ENCODE results near the gene DCAF8.

DNA sequence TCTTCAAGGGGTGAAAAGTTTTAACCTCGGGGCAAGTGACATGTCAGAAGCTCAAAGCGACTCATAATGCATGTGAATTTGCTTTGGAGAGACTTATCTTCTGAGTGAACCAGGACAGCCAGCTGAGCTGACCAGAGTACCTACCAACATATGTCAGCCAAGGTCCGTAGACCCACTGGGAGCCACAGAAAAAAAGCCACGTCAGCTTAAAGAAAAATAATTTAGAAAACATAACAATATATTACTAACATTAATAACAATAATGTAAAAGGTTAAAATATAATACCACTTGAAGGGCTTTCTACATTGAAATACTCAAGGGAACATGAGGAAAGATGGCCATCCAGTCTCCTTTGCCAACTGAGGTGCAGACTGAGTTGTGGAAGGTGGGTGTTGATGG is 15.6 kb upstream of the DCAF8 start:
- TF ChIP-seq, protein P1, sequence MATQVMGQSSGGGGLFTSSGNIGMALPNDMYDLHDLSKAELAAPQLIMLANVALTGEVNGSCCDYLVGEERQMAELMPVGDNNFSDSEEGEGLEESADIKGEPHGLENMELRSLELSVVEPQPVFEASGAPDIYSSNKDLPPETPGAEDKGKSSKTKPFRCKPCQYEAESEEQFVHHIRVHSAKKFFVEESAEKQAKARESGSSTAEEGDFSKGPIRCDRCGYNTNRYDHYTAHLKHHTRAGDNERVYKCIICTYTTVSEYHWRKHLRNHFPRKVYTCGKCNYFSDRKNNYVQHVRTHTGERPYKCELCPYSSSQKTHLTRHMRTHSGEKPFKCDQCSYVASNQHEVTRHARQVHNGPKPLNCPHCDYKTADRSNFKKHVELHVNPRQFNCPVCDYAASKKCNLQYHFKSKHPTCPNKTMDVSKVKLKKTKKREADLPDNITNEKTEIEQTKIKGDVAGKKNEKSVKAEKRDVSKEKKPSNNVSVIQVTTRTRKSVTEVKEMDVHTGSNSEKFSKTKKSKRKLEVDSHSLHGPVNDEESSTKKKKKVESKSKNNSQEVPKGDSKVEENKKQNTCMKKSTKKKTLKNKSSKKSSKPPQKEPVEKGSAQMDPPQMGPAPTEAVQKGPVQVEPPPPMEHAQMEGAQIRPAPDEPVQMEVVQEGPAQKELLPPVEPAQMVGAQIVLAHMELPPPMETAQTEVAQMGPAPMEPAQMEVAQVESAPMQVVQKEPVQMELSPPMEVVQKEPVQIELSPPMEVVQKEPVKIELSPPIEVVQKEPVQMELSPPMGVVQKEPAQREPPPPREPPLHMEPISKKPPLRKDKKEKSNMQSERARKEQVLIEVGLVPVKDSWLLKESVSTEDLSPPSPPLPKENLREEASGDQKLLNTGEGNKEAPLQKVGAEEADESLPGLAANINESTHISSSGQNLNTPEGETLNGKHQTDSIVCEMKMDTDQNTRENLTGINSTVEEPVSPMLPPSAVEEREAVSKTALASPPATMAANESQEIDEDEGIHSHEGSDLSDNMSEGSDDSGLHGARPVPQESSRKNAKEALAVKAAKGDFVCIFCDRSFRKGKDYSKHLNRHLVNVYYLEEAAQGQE (IDR thresholded peaks at IDR 0.05; ENCODE audit: low read depth): no peak
- no peak for TF ChIP-seq EZH2 (IDR thresholded peaks at IDR 0.05)
- no peak for TF ChIP-seq CEBPB (IDR thresholded peaks at IDR 0.05; ENCODE audit: low read depth)
- TF ChIP-seq, protein P2, sequence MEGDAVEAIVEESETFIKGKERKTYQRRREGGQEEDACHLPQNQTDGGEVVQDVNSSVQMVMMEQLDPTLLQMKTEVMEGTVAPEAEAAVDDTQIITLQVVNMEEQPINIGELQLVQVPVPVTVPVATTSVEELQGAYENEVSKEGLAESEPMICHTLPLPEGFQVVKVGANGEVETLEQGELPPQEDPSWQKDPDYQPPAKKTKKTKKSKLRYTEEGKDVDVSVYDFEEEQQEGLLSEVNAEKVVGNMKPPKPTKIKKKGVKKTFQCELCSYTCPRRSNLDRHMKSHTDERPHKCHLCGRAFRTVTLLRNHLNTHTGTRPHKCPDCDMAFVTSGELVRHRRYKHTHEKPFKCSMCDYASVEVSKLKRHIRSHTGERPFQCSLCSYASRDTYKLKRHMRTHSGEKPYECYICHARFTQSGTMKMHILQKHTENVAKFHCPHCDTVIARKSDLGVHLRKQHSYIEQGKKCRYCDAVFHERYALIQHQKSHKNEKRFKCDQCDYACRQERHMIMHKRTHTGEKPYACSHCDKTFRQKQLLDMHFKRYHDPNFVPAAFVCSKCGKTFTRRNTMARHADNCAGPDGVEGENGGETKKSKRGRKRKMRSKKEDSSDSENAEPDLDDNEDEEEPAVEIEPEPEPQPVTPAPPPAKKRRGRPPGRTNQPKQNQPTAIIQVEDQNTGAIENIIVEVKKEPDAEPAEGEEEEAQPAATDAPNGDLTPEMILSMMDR (IDR thresholded peaks at IDR 0.05 in 2 of 3, conservative IDR thresholded peaks at IDR 0.05 in 1 of 3; ENCODE audit: borderline replicate concordance in 1 of 3, insufficient read depth in 1 of 3, low read depth in 2 of 3, low read length in 2 of 3): no peak
- TF ChIP-seq POLR2A (IDR thresholded peaks at IDR 0.05; ENCODE audit: borderline replicate concordance, extremely low read depth, insufficient read depth, insufficient read length): no peak
